A549 (cell line): Measurements from ENCODE around the gene NELFCD. TPM values are rescaled to one million over a fixed set of nuclear protein-coding genes. Genes with fewer than 3 reads are reported as not detected.

Experiments used
- ATAC-seq, 2 experiments: fragments of 200-7000 bp in 1 of 2; fragments of >200 bp in 1 of 2; cut with Nextera tagmentation in 1 of 2; cut with Tn5 transposase in 1 of 2; 3 replicates each; pipeline versions ENCODE4 v1.8.0 to v1.9.1; 2018 to 2020; ENCODE audit warnings: mild to moderate bottlenecking in 1 of 2, moderate library complexity in 1 of 2
- CTCF ChIA-PET: fragments of 300-600 bp; sonication (Branson Sonifier 250); formaldehyde crosslinking; extraction: SDS; loops from one replicate; lab custom pipeline; 2021; ENCODE audit warnings: antibody characterized with exemption, inconsistent platforms; lab: Yijun Ruan, JAX
- POLR2A ChIA-PET: fragments of 350-600 bp; formaldehyde crosslinking; extraction: SDS; loops from one replicate; lab custom pipeline; 2021; ENCODE audit warnings: antibody characterized with exemption, inconsistent platforms; lab: Yijun Ruan, JAX
- DNase-seq, 2 experiments: peaks; one replicate each; pipeline versions ENCODE4 v3.0.0 to v3.0.0-alpha.2; 2011 to 2016; ENCODE audit warnings: low read depth in 1 of 2, low spot score in 1 of 2
- FAIRE-seq: peaks from 2 replicates; lab custom pipeline; 2011; peaks lifted over from hg19 to GRCh38; lab: Jason Lieb, UNC
- H3K27ac ChIP-seq, 2 experiments: fragments of >200 bp; sonication (Bioruptor Twin); formaldehyde crosslinking; 3 replicates each; pipeline ENCODE4 v1.5.1; 2016 to 2017
- H3K4me1 ChIP-seq: fragments of >200 bp; sonication (Bioruptor Twin); formaldehyde crosslinking; 3 replicates; pipeline ENCODE4 v1.6.1; 2016
- H3K4me2 ChIP-seq: fragments of >200 bp; sonication (Bioruptor Twin); formaldehyde crosslinking; 3 replicates; pipeline ENCODE4 v1.6.1; 2016
- H3K4me3 ChIP-seq: fragments of >200 bp; sonication (Bioruptor Twin); formaldehyde crosslinking; 3 replicates; pipeline ENCODE4 v1.5.1; 2016
- H3K9me3 ChIP-seq: fragments of >200 bp; sonication (Bioruptor Twin); formaldehyde crosslinking; 3 replicates; pipeline ENCODE4 v1.6.1; 2016
- EHMT2 ChIP-seq: fragments of 200-600 bp; sonication (generic); IDR thresholded peaks from 2 replicates; pipeline ENCODE4 v1.6.1; 2016; ENCODE audit warnings: antibody characterized with exemption, low read depth, mild to moderate bottlenecking, moderate library complexity
- HOXB13 ChIP-seq: fragments of 250-450 bp; sonication (Bioruptor Pico); IDR thresholded peaks from 2 replicates; pipeline ENCODE4 v1.5.0; 2020; ENCODE audit warnings: low read depth, mild to moderate bottlenecking, moderate library complexity
- KDM1A ChIP-seq: fragments of 200-600 bp; sonication (generic); IDR thresholded peaks from 2 replicates; pipeline ENCODE4 v1.6.1; 2016; ENCODE audit warnings: low read depth, mild to moderate bottlenecking
- KDM5A ChIP-seq: fragments of 200-600 bp; sonication (generic); IDR thresholded peaks from 2 replicates; pipeline ENCODE4 v1.6.1; 2016; ENCODE audit warnings: antibody characterized with exemption, mild to moderate bottlenecking
- MYC ChIP-seq: IDR thresholded peaks from 2 replicates; pipeline ENCODE4 v1.6.1; 2012; ENCODE audit warnings: mild to moderate bottlenecking, inconsistent platforms, low read length, improper control_type of control experiment, borderline replicate concordance
- NPAS2 ChIP-seq: fragments of 250-450 bp; sonication (Bioruptor Pico); IDR thresholded peaks from 2 replicates; pipeline ENCODE4 v1.8.0; 2022; ENCODE audit warnings: mild to moderate bottlenecking, moderate library complexity, borderline replicate concordance
- TFCP2L1 ChIP-seq: fragments of 250-450 bp; sonication (Bioruptor Pico); IDR thresholded peaks from 2 replicates; pipeline ENCODE4 v1.5.0; 2021; ENCODE audit warnings: mild to moderate bottlenecking
- TP53 ChIP-seq: fragments of 250-450 bp; sonication (Bioruptor Pico); IDR thresholded peaks from 2 replicates; pipeline ENCODE4 v1.5.0; 2021; ENCODE audit warnings: mild to moderate bottlenecking, moderate library complexity
- ZFP36 ChIP-seq: fragments of 450-650 bp; IDR thresholded peaks from 2 replicates; pipeline ENCODE4 v1.6.1; 2014; ENCODE audit warnings: borderline replicate concordance; ENCODE audit not compliant: partially characterized antibody
- WGBS: methylation state at CpG from one replicate; pipeline ENCODE4 v1.1.6; 2017; ENCODE audit errors: missing lambda C conversion rate; 5-methylcytosine and 5-hydroxymethylcytosine counted together
- polyA plus RNA-seq, 4 experiments: library from polyadenylated mRNA; depleted of rRNA in 3 of 4; stranded (reverse); fragments of >200 nt; fragmentation: RNase III in 1 of 4; extraction: RNeasy Plus Mini Kit Qiagen cat#74134 plus additional on column Dnase treatment in 1 of 4; gene quantifications; 2 replicates in 3 of 4; 3 replicates in 1 of 4; pipeline ENCODE4 v1.2.3, GENCODE V29; 2011 to 2017
- TF ChIP-seq, protein P1 (sequence below): fragments of 200-600 bp; sonication (generic); IDR thresholded peaks from 2 replicates; pipeline ENCODE4 v1.6.1; 2016; ENCODE audit warnings: antibody characterized with exemption, mild to moderate bottlenecking, moderate library complexity
- TF ChIP-seq, protein P2 (sequence below): fragments of 250-450 bp; sonication (Bioruptor Pico); IDR thresholded peaks from 2 replicates; pipeline ENCODE4 v1.5.0; 2020; ENCODE audit warnings: low read depth, mild to moderate bottlenecking, moderate library complexity
- TF ChIP-seq, protein P3 (sequence below): fragments of >200 bp; sonication (Bioruptor Twin); formaldehyde crosslinking; IDR thresholded peaks from 3 replicates; pipeline ENCODE4 v1.5.1; 2016

Gene NELFCD
- polyA plus RNA-seq, 2 of the 4 experiments (the other 2 are of a cell fraction): 58.8 to 74.0 TPM

DNA sequence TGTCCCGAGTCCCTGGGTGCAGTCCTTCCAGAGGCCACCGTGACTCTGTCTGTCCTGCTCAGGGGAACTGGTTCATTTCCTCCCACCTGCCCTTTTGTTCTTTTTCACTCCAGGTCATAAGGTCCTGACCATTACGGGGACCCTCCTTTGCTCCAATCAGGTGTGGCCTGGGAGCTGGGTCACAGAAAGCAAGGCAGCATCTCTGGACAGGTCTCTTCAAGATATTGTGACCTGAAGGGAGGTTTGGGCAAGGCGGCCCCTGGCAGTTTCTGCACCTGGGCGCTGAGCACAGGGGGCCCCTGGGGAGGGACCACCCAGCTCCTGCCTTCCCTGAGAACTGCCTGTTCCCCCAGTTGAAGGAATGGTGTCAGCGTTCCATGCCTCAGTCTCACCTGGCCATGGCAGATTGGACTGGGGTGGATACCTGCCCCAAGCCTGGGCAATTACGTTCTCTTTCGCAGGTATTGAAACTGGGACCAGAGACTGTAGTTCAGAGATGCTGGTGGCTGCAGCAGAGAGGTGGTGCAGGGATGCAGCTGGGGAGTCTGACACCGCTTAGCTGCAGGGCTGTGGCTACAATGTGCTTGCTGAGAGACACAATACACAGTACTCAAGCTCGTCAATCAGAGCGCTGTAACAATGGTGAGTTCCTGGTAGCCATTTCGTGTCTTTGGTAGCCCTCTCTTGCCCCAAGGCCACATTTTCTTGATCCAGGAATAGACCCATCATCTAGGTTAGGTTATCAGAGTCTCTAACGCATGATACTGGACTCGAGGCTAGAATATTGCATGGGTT is 15.6 kb upstream of the NELFCD start:
- peak; percentile 41 to 47; a peak in 2 of 6 replicates for ATAC-seq
- WGBS: 40% methylated on average over 13 of the region's 14 CpGs
- POLR2A ChIA-PET: no interaction called here

DNA sequence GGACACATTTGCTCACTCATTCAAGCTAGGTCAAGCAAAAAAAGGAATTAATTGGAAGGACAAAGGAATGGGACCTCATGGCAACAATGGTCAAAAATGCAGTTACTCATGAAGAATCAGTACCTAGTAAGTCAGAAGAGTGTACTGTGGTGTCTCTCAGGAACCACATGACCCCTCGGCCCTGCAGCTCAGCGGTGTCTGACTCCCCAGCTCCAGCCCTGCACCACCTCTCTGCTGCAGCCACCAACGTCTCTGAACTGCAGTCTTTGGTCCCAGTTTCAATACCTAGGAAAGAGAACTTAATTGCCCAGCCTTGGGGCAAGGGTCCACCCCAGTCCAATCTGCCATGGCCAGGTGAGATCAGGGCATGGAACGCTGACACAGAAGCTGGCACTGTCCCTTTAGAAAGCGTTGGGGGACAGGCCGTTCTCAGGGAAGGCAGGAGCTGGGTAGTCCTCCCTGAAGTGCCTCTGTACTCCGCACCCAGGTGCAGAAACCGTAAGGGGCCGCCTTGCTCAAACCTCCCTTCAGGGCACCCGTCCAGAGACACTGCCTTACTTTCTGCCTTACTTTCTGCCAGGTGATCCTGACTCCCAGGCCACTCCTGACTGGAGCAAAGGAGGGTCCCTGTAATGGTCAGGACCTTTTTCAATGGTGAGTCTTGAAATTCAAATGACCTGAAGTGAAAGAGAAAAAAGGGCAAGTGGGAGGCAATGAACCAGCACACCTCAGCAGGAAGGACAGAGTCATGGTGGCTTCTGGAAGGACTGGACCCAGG is 13.2 kb upstream of the NELFCD start:
- CTCF ChIA-PET: interaction anchor here (0.5 to 0.8 kb wide), 2 partner anchors 9 to 97 kb away, joined by 3 read pairs; no protein-coding TSS in a partner anchor
- H3K4me1 ChIP-seq: no peaks in the 10 kb centered on the region
- no peak overlapping the region for H3K4me2 ChIP-seq
- ATAC-seq: no peak
- TF ChIP-seq TFCP2L1 (CRISPR knock-in tag) (no peak), HOXB13 (CRISPR knock-in tag) (no peak), MYC (no peak), ZFP36 (no peak), TP53 (CRISPR knock-in tag) (no peak), NPAS2 (CRISPR knock-in tag) (no peak)
- TF ChIP-seq, protein P1, sequence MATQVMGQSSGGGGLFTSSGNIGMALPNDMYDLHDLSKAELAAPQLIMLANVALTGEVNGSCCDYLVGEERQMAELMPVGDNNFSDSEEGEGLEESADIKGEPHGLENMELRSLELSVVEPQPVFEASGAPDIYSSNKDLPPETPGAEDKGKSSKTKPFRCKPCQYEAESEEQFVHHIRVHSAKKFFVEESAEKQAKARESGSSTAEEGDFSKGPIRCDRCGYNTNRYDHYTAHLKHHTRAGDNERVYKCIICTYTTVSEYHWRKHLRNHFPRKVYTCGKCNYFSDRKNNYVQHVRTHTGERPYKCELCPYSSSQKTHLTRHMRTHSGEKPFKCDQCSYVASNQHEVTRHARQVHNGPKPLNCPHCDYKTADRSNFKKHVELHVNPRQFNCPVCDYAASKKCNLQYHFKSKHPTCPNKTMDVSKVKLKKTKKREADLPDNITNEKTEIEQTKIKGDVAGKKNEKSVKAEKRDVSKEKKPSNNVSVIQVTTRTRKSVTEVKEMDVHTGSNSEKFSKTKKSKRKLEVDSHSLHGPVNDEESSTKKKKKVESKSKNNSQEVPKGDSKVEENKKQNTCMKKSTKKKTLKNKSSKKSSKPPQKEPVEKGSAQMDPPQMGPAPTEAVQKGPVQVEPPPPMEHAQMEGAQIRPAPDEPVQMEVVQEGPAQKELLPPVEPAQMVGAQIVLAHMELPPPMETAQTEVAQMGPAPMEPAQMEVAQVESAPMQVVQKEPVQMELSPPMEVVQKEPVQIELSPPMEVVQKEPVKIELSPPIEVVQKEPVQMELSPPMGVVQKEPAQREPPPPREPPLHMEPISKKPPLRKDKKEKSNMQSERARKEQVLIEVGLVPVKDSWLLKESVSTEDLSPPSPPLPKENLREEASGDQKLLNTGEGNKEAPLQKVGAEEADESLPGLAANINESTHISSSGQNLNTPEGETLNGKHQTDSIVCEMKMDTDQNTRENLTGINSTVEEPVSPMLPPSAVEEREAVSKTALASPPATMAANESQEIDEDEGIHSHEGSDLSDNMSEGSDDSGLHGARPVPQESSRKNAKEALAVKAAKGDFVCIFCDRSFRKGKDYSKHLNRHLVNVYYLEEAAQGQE: no peak
- TF ChIP-seq, protein P2, sequence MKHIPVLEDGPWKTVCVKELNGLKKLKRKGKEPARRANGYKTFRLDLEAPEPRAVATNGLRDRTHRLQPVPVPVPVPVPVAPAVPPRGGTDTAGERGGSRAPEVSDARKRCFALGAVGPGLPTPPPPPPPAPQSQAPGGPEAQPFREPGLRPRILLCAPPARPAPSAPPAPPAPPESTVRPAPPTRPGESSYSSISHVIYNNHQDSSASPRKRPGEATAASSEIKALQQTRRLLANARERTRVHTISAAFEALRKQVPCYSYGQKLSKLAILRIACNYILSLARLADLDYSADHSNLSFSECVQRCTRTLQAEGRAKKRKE (CRISPR knock-in tag): no peak
- no peak overlapping the region for H3K27ac ChIP-seq
- no peak for FAIRE-seq
- no peak for DNase-seq
- 45% methylated on average over 10 of the region's 10 CpGs for WGBS
- no peak overlapping the region for H3K4me3 ChIP-seq
- POLR2A ChIA-PET: no interaction called here
- peaks cover 24% of the 10 kb centered on the region for H3K9me3 ChIP-seq

More for the DNA sequence above, 15.6 kb upstream of the NELFCD start:
- H3K4me2 ChIP-seq: no peak overlapping the region
- TF ChIP-seq KDM5A (no peak), KDM1A (no peak), EHMT2 (no peak)
- TF ChIP-seq, protein P2 (CRISPR knock-in tag): no peak
- TF ChIP-seq, protein P3, sequence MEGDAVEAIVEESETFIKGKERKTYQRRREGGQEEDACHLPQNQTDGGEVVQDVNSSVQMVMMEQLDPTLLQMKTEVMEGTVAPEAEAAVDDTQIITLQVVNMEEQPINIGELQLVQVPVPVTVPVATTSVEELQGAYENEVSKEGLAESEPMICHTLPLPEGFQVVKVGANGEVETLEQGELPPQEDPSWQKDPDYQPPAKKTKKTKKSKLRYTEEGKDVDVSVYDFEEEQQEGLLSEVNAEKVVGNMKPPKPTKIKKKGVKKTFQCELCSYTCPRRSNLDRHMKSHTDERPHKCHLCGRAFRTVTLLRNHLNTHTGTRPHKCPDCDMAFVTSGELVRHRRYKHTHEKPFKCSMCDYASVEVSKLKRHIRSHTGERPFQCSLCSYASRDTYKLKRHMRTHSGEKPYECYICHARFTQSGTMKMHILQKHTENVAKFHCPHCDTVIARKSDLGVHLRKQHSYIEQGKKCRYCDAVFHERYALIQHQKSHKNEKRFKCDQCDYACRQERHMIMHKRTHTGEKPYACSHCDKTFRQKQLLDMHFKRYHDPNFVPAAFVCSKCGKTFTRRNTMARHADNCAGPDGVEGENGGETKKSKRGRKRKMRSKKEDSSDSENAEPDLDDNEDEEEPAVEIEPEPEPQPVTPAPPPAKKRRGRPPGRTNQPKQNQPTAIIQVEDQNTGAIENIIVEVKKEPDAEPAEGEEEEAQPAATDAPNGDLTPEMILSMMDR: no peak
- FAIRE-seq: no peak
- peaks cover 32% of the 10 kb centered on the region for H3K9me3 ChIP-seq
- CTCF ChIA-PET: interaction anchor here (0.9 to 1.5 kb wide), 2 partner anchors 10 to 95 kb away, joined by 3 to 4 read pairs; no protein-coding TSS in a partner anchor
- no peak for DNase-seq
- no peaks in the 10 kb centered on the region for H3K4me1 ChIP-seq
- H3K27ac ChIP-seq: no peak overlapping the region
- no peak overlapping the region for H3K4me3 ChIP-seq
